ENCODE results near the gene RIC8B.

GRCh38 chr12:106892075-106892474 lies 117.6 kb downstream of the RIC8B start:
- TF ChIP-seq POLR2A (IDR thresholded peaks at IDR 0.05) (no peak), CTCF (IDR thresholded peaks at IDR 0.05) (no peak), EP300 (IDR thresholded peaks at IDR 0.05) (no peak)

All from suprapubic skin (tissue), 3 donors.